Upper lobe of right lung (tissue), 1 donor: ENCODE data around the gene HOGA1. TPM values are rescaled to one million over a fixed set of nuclear protein-coding genes. Genes with fewer than 3 reads are reported as not detected.
"Not testable (repeated sequence)": the region's sequence is repeated elsewhere in the genome, so short reads cannot be mapped to it uniquely, and the experiment has no call there.

Source experiments
- ATAC-seq: fragments of 200-7000 bp; cut with Tn5 transposase; one replicate; pipeline ENCODE4 v1.9.1; 2020; ENCODE audit warnings: mild to moderate bottlenecking, moderate library complexity
- DNase-seq: peaks from one replicate; pipeline ENCODE4 v3.0.0-alpha.2; 2020
- H3K27ac ChIP-seq: fragments of 200-600 bp; one replicate; pipeline ENCODE4 v1.8.0; 2022
- H3K27me3 ChIP-seq: fragments of 200-600 bp; one replicate; pipeline ENCODE4 v1.8.0; 2022; ENCODE audit warnings: mild to moderate bottlenecking
- H3K36me3 ChIP-seq: fragments of 200-600 bp; one replicate; pipeline ENCODE4 v1.8.0; 2022
- H3K4me1 ChIP-seq: fragments of 200-600 bp; one replicate; pipeline ENCODE4 v1.8.0; 2022
- H3K4me3 ChIP-seq: fragments of 200-600 bp; one replicate; pipeline ENCODE4 v1.8.0; 2022; ENCODE audit warnings: mild to moderate bottlenecking
- H3K9me3 ChIP-seq: fragments of 200-600 bp; one replicate; pipeline ENCODE4 v1.8.0; 2022
- intact Hi-C: fragments of 100-400 bp; cut with DNase I; formaldehyde crosslinking; loops from one replicate; pipeline ENCODE4 v1.11.0; 2022
- total RNA-seq: library from RNA; stranded (reverse); fragmentation: NEBNext Ultra II Directional; extraction: Animal tissue kit (Norgen Biotek cat#: 25700); gene quantifications from one replicate; pipeline ENCODE4 v1.2.1, GENCODE V29; 2021
- TF ChIP-seq, protein P1 (sequence below): fragments of 200-600 bp; IDR thresholded peaks from one replicate; pipeline ENCODE4 v1.8.0; 2022; ENCODE audit warnings: antibody characterized with exemption
- donor health status: DM: no; HTN: yes; CAD: no; lungs with severe emphysema.

HOGA1 gene
- total RNA-seq, 1 donor from 2014 or later = 2.3 TPM

DNA sequence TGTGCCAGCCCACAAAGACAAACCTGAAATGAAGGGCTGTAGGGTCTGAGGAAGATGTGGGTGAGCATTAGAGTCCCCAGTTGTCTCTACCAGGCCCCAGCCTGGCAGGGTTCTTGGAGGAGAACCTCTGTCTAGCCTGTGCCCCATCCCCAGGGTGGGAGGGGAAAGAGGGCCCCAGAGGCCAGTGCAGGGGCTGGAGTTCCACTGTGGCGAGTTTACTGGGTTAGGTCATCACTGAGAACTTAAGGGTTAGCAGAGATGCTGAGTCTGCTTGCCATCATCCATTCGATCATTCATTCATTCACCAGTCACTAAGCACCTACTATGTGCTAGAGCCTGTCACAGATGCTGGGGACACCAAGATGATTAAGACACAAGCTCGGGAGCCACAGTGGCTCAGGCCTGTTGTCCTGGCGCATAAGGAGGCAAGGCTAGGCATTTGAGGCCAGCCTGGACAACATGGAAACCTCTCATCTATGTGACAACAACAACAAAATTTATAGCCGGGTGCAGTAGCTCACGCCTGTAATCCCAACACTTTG lies 9.0 kb upstream of the HOGA1 start:
- no peak overlapping the region for H3K27ac ChIP-seq
- H3K9me3 ChIP-seq = no peaks in the 10 kb centered on the region
- peaks cover 14% of the 10 kb centered on the region for H3K4me1 ChIP-seq
- TF ChIP-seq, protein P1, sequence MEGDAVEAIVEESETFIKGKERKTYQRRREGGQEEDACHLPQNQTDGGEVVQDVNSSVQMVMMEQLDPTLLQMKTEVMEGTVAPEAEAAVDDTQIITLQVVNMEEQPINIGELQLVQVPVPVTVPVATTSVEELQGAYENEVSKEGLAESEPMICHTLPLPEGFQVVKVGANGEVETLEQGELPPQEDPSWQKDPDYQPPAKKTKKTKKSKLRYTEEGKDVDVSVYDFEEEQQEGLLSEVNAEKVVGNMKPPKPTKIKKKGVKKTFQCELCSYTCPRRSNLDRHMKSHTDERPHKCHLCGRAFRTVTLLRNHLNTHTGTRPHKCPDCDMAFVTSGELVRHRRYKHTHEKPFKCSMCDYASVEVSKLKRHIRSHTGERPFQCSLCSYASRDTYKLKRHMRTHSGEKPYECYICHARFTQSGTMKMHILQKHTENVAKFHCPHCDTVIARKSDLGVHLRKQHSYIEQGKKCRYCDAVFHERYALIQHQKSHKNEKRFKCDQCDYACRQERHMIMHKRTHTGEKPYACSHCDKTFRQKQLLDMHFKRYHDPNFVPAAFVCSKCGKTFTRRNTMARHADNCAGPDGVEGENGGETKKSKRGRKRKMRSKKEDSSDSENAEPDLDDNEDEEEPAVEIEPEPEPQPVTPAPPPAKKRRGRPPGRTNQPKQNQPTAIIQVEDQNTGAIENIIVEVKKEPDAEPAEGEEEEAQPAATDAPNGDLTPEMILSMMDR = no peak
- ATAC-seq (no peak), DNase-seq (no peak)
- intact Hi-C loops = no loop called here
- peaks cover 15% of the 10 kb centered on the region for H3K36me3 ChIP-seq
- H3K27me3 ChIP-seq = no peaks in the 10 kb centered on the region
- no peak overlapping the region for H3K4me3 ChIP-seq

DNA sequence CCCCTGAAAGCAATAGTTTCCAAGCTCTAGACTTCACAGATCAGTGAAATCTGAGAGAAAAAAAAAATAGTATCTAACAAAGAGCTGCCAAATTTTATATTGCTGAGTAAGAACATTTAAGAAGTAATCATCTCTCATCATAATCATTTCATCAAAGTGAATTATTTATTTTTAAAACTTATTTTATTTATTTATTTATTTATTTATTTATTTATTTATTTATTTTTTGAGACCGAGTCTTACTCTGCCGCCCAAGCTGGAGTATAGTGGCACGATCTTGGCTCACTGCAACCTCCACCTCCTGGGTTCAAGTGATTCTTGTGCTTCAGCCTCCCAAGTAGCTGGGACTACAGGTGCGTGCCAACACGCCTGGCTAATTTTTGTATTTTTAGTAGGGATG lies 7.7 kb upstream of the HOGA1 start:
- intact Hi-C loops, DNase-seq, H3K36me3 ChIP-seq, H3K27ac ChIP-seq, H3K9me3 ChIP-seq, H3K27me3 ChIP-seq, ATAC-seq, H3K4me3 ChIP-seq: not testable (repeated sequence)
- H3K4me1 ChIP-seq = peaks cover 14% of the 10 kb centered on the region

DNA sequence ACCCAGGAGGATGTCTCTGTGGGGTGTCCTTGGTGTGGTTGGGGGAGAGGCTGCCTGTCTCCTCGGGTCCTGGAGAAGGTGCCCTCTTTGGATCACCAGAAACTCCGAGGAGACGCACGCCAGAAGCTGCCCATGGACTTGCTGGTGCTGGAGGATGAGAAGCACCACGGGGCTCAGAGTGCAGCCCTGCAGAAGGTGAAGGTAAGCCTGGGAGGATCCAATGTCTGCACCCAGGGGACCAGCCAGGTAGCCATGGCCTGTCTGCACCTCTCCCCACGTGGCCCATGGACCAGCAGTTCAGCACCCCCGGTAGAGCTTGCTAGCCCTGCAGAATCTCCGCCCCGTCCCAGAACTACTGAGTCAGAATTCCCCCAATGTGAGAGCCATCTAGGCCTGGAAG lies 6.5 kb upstream of the HOGA1 start:
- Histone ChIP-seq H3K27ac (no peak overlapping the region), H3K9me3 (no peaks in the 10 kb centered on the region), H3K36me3 (no peaks in the 10 kb centered on the region), H3K4me1 (peaks cover 7% of the 10 kb centered on the region), H3K27me3 (no peaks in the 10 kb centered on the region), H3K4me3 (no peak overlapping the region)
- ATAC-seq = no peak
- TF ChIP-seq, protein P1 = no peak
- intact Hi-C loops = no loop called here
- DNase-seq = no peak

DNA sequence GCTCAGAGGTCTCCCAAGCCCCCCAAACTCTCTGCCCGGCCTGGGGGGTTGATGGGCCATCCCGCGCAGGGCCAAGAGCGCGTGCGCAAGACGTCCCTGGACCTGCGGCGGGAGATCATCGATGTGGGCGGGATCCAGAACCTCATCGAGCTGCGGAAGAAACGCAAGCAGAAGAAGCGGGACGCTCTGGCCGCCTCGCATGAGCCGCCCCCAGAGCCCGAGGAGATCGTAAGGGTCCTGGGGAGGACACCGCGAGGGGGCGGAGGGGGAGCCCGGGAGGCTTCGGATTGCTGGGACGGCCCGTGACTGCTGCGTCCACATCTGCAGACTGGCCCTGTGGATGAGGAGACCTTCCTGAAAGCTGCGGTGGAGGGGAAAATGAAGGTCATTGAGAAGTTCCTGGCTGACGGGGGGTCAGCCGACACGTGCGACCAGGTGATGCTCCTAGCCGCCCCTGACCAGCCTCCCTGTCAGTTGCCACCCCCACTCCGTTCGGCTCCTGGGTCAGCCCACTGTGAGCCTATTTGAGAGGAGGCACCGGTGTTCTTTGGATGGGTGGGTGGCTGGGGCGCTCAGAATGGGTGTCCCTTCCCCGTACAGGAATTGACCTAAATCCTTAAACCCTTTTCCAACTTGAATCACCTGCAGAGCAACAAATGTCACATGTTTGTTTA lies 5.9 kb upstream of the HOGA1 start:
- no peak for DNase-seq
- TF ChIP-seq, protein P1 = no peak
- H3K27ac ChIP-seq = no peak overlapping the region
- H3K4me3 ChIP-seq = no peak overlapping the region
- peaks cover 5% of the 10 kb centered on the region for H3K4me1 ChIP-seq
- no peaks in the 10 kb centered on the region for H3K27me3 ChIP-seq
- H3K9me3 ChIP-seq = no peaks in the 10 kb centered on the region
- ATAC-seq = no peak
- no peaks in the 10 kb centered on the region for H3K36me3 ChIP-seq
- intact Hi-C loops = no loop called here

DNA sequence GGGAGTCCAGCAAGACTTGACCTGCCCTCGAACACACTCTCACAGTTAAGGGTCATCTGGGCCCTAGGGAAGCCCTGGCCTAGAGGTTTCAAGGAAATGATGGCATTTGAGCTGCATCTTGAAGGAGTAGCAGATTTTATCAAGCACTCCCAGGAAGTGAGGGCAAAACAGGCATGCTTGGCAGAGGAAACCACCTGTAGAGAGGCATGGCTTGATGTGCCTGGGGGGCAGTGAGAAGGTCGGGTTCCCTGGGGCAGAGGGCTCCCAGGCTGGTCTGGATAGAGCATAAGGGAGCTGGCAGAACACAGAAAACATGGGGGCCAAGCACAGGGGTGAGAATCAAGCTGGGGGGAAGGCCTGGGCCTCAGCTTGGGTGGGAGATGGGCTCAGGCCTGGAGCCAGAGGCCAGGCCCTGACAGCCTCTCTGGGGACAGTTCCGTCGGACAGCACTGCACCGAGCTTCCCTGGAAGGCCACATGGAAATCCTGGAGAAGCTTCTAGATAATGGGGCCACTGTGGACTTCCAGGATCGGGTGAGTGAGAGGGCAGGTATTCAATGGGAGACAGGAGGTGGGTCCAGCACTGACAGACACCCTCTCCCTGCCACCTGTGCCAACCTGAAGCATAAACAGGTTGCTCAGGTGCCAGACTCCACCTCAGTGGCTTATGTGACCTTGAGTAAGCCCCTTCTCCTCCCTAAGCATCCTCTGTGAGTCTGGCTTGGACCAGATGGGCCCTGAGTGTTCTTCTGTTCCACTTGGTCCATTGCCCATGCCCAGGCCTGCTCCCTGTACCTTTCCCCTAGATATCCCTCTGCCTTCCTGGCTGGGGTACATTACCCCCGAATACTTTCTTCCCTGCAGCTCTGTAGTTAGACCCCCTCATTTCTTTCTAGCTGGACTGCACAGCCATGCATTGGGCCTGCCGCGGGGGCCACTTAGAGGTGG lies 3.5 kb upstream of the HOGA1 start:
- Histone ChIP-seq H3K36me3 (no peaks in the 10 kb centered on the region), H3K27ac (no peak overlapping the region), H3K4me3 (no peak overlapping the region), H3K9me3 (no peaks in the 10 kb centered on the region), H3K27me3 (no peaks in the 10 kb centered on the region), H3K4me1 (no peaks in the 10 kb centered on the region)
- no peak for ATAC-seq
- DNase-seq = no peak
- intact Hi-C loops = no loop called here
- TF ChIP-seq, protein P1 = no peak

DNA sequence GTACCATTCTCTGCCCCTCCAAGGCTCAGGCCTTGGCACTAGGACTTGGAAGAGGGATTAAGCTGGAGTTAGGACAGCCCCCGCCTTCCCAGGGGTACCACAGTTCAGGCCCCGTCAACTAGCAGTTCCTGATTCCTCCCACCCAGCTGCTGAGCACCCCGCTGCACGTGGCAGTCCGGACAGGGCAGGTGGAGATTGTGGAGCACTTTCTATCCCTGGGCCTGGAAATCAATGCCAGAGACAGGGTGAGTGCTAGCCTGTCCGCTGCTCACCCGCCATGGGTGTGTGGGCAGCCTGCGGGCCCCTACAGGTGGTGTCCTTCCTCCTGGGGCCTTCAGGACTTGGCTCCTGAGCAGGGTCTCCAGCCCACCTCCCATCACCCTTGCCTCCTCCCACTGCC lies 2.0 kb upstream of the HOGA1 start:
- no peak overlapping the region for H3K4me3 ChIP-seq
- DNase-seq (no peak), ATAC-seq (no peak)
- no peaks in the 10 kb centered on the region for H3K36me3 ChIP-seq
- intact Hi-C loops = no loop called here
- no peak overlapping the region for H3K27ac ChIP-seq
- TF ChIP-seq, protein P1 = no peak
- no peaks in the 10 kb centered on the region for H3K9me3 ChIP-seq
- H3K4me1 ChIP-seq = no peaks in the 10 kb centered on the region
- no peaks in the 10 kb centered on the region for H3K27me3 ChIP-seq
